ENCODE results near the gene TBCA.

TBCA gene

GRCh38 chr5:77641963-77642737 is 134.0 kb downstream of the TBCA start:
- DNase-seq (ENCODE audit: low read depth, low spot score): no peak
- H3K9me3 ChIP-seq (ENCODE audit: low read depth, low read length): no peaks in the 10 kb centered on the region
- no peak overlapping the region for H3K9ac ChIP-seq (ENCODE audit: insufficient read length)
- H3K4me3 ChIP-seq: no peak overlapping the region
- H3K27ac ChIP-seq: no peak overlapping the region
- H3K36me3 ChIP-seq (ENCODE audit: insufficient read depth, low read length): no peaks in the 10 kb centered on the region
- TF ChIP-seq EZH2 (IDR thresholded peaks at IDR 0.05) (no peak), FOXP2 (optimal IDR thresholded peaks at IDR 0.05; ENCODE audit: control extremely low read depth, extremely low read length, insufficient read depth) (no peak), POLR2AphosphoS5 (IDR thresholded peaks at IDR 0.05; ENCODE audit: borderline replicate concordance, low read depth, low read length) (no peak)

GRCh38 chr5:77641397-77641943 is 134.7 kb downstream of the TBCA start:
- Histone ChIP-seq H3K9ac (ENCODE audit: insufficient read length) (no peak overlapping the region), H3K4me3 (no peak overlapping the region), H3K9me3 (ENCODE audit: low read depth, low read length) (no peaks in the 10 kb centered on the region), H3K36me3 (ENCODE audit: insufficient read depth, low read length) (no peaks in the 10 kb centered on the region), H3K27ac (no peak overlapping the region)
- TF ChIP-seq POLR2AphosphoS5 (IDR thresholded peaks at IDR 0.05; ENCODE audit: borderline replicate concordance, low read depth, low read length): no peak
- no peak for TF ChIP-seq EZH2 (IDR thresholded peaks at IDR 0.05)
- no peak for TF ChIP-seq FOXP2 (optimal IDR thresholded peaks at IDR 0.05; ENCODE audit: control extremely low read depth, extremely low read length, insufficient read depth)
- no peak for DNase-seq (ENCODE audit: low read depth, low spot score)
